ENCODE measurements around the gene CEACAM6. TPM values are rescaled to one million over a fixed set of nuclear protein-coding genes. Genes with fewer than 3 reads are reported as not detected.

CEACAM6 gene
- total RNA-seq, 1 donor from 2014 or later = not detected

- Mint-ChIP-seq H3K9me3 (peaks cover 76% of the 10 kb centered on the region), H3K36me3 (no peaks in the 10 kb centered on the region), H3K4me1 (no peaks in the 10 kb centered on the region), H3K27me3 (ENCODE audit: low read depth) (no peaks in the 10 kb centered on the region), H3K4me3 (no peak overlapping the region), H3K27ac (no peak overlapping the region)
- no peak for DNase-seq (ENCODE audit: low spot score in 2 of 2, unreplicated experiment in 2 of 2)
- TF ChIP-seq CTCF (IDR thresholded peaks at IDR 0.05; ENCODE audit: unreplicated experiment) = no peak
Measured at GRCh38 chr19:41740415-41741243, 14.7 kb upstream of the CEACAM6 start.

- Mint-ChIP-seq H3K27me3 (ENCODE audit: low read depth) (no peaks in the 10 kb centered on the region), H3K4me1 (no peaks in the 10 kb centered on the region)
- no peak for TF ChIP-seq CTCF (IDR thresholded peaks at IDR 0.05; ENCODE audit: unreplicated experiment)
Measured at GRCh38 chr19:41741244-41741554, 14.1 kb upstream of the CEACAM6 start.

GRCh38 chr19:41744850-41745249 lies 10.5 kb upstream of the CEACAM6 start:
- Mint-ChIP-seq H3K36me3 (no peaks in the 10 kb centered on the region), H3K9me3 (peaks cover 75% of the 10 kb centered on the region), H3K27ac (no peak overlapping the region), H3K4me1 (no peaks in the 10 kb centered on the region), H3K27me3 (ENCODE audit: low read depth) (no peaks in the 10 kb centered on the region), H3K4me3 (no peak overlapping the region)
- no peak for TF ChIP-seq CTCF (IDR thresholded peaks at IDR 0.05; ENCODE audit: unreplicated experiment)
- no peak for DNase-seq (ENCODE audit: low spot score in 2 of 2, unreplicated experiment in 2 of 2)

More at GRCh38 chr19:41741244-41741554, 14.1 kb upstream of the CEACAM6 start:
- Mint-ChIP-seq H3K4me3 (no peak overlapping the region), H3K36me3 (no peaks in the 10 kb centered on the region), H3K9me3 (peaks cover 76% of the 10 kb centered on the region), H3K27ac (no peak overlapping the region)
- DNase-seq (ENCODE audit: low spot score in 2 of 2, unreplicated experiment in 2 of 2) = no peak

- TF ChIP-seq CTCF (IDR thresholded peaks at IDR 0.05; ENCODE audit: unreplicated experiment) = no peak
- Mint-ChIP-seq H3K4me1 (no peaks in the 10 kb centered on the region), H3K27me3 (ENCODE audit: low read depth) (no peaks in the 10 kb centered on the region), H3K4me3 (no peak overlapping the region), H3K27ac (no peak overlapping the region), H3K9me3 (peaks cover 70% of the 10 kb centered on the region), H3K36me3 (no peaks in the 10 kb centered on the region)
- no peak for DNase-seq (ENCODE audit: low spot score in 2 of 2, unreplicated experiment in 2 of 2)
Measured at GRCh38 chr19:41745756-41746155, 9.6 kb upstream of the CEACAM6 start.

GRCh38 chr19:41746593-41747227 lies 8.6 kb upstream of the CEACAM6 start:
- peaks cover 67% of the 10 kb centered on the region for H3K9me3 Mint-ChIP-seq
- no peak overlapping the region for H3K27ac Mint-ChIP-seq
- H3K36me3 Mint-ChIP-seq = no peaks in the 10 kb centered on the region
- no peaks in the 10 kb centered on the region for H3K27me3 Mint-ChIP-seq (ENCODE audit: low read depth)
- no peaks in the 10 kb centered on the region for H3K4me1 Mint-ChIP-seq
- no peak overlapping the region for H3K4me3 Mint-ChIP-seq
- DNase-seq (ENCODE audit: low spot score in 2 of 2, unreplicated experiment in 2 of 2) = no peak
- no peak for TF ChIP-seq CTCF (IDR thresholded peaks at IDR 0.05; ENCODE audit: unreplicated experiment)
